GM12873 (cell line): Measurements from ENCODE around the gene ATP8B4.

Experiments
- TF ChIP-seq, protein P1 (sequence below): IDR thresholded peaks from 2 replicates; pipeline ENCODE4 v1.5.1; 2012; ENCODE audit warnings: low read depth, mild to moderate bottlenecking, moderate library complexity, low read length, control low read depth; ENCODE audit not compliant: insufficient read depth; ENCODE audit errors: missing control alignments

ATP8B4 gene

GRCh38 chr15:50145451-50145872, 26.4 kb upstream of the ATP8B4 start:
- TF ChIP-seq, protein P1, sequence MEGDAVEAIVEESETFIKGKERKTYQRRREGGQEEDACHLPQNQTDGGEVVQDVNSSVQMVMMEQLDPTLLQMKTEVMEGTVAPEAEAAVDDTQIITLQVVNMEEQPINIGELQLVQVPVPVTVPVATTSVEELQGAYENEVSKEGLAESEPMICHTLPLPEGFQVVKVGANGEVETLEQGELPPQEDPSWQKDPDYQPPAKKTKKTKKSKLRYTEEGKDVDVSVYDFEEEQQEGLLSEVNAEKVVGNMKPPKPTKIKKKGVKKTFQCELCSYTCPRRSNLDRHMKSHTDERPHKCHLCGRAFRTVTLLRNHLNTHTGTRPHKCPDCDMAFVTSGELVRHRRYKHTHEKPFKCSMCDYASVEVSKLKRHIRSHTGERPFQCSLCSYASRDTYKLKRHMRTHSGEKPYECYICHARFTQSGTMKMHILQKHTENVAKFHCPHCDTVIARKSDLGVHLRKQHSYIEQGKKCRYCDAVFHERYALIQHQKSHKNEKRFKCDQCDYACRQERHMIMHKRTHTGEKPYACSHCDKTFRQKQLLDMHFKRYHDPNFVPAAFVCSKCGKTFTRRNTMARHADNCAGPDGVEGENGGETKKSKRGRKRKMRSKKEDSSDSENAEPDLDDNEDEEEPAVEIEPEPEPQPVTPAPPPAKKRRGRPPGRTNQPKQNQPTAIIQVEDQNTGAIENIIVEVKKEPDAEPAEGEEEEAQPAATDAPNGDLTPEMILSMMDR = peak; percentile 35

DNA sequence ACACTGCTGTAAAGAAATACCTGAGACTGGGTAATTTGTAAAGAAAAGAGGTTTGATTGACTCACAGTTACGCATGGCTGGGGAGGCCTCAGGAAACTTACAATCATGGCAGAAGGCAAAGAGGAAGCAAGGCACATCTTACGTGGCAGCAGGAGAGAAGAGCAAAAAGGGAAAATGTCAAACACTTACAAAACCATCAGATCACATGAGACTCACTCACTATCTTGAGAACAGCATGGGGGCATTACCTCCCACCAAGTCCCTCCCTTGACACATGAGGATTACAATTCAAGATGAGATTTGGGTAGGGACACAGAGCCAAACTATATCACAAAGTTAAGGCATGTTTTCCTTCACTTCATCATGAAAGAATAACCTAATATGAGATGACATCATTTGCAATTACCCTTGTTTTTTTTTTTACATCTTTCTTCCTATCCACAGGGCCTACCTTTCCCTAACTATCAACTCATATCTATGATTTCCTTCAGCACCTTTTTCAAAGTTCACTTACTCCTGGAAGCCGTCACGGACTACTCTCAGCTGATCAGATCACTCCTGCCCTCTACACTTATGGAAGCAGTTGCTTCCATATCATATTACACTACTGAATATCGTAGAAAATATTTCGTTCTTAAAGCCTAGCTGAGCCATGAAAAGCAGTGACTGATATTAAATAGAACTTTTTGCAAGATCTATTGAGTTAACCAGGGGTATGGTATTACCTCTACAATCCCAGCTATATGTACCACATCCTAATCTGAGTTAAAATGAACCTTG, 25.5 kb upstream of the ATP8B4 start:
- TF ChIP-seq, protein P1 = no peak

GRCh38 chr15:50143255-50143860, 24.3 kb upstream of the ATP8B4 start:
- TF ChIP-seq, protein P1 = no peak

DNA sequence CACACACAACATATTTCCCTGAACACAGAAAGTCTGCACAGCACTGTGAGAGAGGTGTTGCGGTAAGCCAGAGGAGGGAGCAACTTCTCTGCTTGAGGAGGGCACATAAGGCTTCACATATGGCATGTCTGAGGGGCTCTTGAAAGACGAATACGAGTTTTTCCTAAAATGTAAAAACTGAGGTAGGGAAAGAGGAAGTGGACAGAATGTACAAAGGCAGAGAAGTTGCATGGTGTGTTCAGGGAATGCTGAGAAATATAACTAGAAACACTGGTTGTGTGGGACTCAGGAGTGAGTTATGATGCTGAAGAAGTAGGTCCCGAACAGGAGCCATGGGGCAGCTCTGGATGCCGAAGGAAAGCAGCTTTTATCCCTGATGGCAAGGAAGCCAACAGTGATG, 22.8 kb upstream of the ATP8B4 start:
- TF ChIP-seq, protein P1 = no peak

DNA sequence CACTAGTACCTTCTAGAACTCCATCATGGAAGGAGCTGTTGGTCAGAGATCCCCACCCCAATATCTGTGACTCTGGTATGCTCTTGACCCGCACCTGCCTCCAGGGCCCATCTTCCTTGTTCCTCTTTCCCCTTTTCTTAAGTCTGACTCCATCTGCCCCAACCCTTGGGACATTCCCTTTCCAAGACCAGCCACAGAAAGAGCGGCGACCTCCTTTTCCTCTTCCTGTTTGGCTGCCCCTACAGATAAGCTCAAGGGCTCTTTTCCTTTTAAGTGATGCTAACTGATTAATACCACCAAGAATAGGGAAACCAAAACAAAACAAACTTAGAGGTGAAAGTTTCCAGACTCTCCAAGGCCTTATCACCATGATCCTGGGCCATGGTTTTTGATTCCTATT, 21.9 kb upstream of the ATP8B4 start:
- TF ChIP-seq, protein P1 = no peak

DNA sequence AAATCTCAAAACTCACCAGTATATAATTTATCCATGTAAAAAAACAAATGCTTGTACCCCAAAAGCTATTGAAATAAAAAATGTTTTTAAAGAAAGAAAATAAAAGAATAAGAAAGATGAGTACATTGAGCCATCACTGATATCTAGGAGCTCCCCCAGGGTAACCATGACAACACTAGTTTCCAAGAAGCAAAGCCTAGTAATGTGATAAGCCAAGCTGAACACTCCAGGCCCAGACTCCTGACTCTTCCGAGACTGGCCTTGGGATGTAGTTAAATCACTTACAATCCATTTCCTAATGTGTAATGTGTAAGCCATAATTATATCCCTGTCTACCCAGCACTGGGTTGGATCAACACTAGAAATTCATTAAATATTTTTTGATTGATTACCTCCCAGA, 21.1 kb upstream of the ATP8B4 start:
- TF ChIP-seq, protein P1 = no peak

- TF ChIP-seq, protein P1 = peak; percentile 25
Observed at GRCh38 chr15:50138391-50138790, 19.4 kb upstream of the ATP8B4 start.
